GM18507 (cell line): ENCODE data around the gene IFNA5.
A peak's percentile ranks its signal among the peaks of the same experiment; 100 is the strongest.

ENCODE experiments used
- DNase-seq: peaks from one replicate; pipeline ENCODE4 v3.0.0; 2011; ENCODE audit warnings: low read depth; ENCODE audit not compliant: insufficient read length; ENCODE audit errors: extremely low spot score
- FAIRE-seq: peaks from 2 replicates; lab custom pipeline; 2011; peaks lifted over from hg19 to GRCh38; lab: Jason Lieb, UNC

Gene IFNA5

GRCh38 chr9:21295992-21296391, 9.1 kb downstream of the IFNA5 start:
- no peak for FAIRE-seq
- no peak for DNase-seq

GRCh38 chr9:21294904-21295538, 10.1 kb downstream of the IFNA5 start:
- FAIRE-seq (peak; percentile 88), DNase-seq (peak; percentile 8)

GRCh38 chr9:21294364-21294774, 10.7 kb downstream of the IFNA5 start:
- FAIRE-seq (peak; percentile 67), DNase-seq (no peak)

GRCh38 chr9:21289848-21290247, 15.3 kb downstream of the IFNA5 start:
- no peak for DNase-seq
- FAIRE-seq = no peak

GRCh38 chr9:21287280-21287679, 17.8 kb downstream of the IFNA5 start:
- no peak for DNase-seq
- no peak for FAIRE-seq

- DNase-seq (no peak), FAIRE-seq (no peak)
These were observed 18.5 kb downstream of the IFNA5 start for GRCh38 chr9:21286659-21287058.

GRCh38 chr9:21286099-21286498, 19.0 kb downstream of the IFNA5 start:
- no peak for FAIRE-seq
- no peak for DNase-seq

- DNase-seq (no peak), FAIRE-seq (no peak)
These were observed 23.8 kb downstream of the IFNA5 start for GRCh38 chr9:21281275-21281674.

- DNase-seq (no peak), FAIRE-seq (peak; percentile 44)
These were observed 36.8 kb downstream of the IFNA5 start for GRCh38 chr9:21268347-21268657.

- peak; percentile 75 for FAIRE-seq
- DNase-seq = no peak
These were observed 37.4 kb downstream of the IFNA5 start for GRCh38 chr9:21267485-21268346.

GRCh38 chr9:21266733-21267484, 38.2 kb downstream of the IFNA5 start:
- peak; percentile 93 for FAIRE-seq

GRCh38 chr9:21265421-21266189, 39.5 kb downstream of the IFNA5 start:
- no peak for DNase-seq

More at GRCh38 chr9:21266733-21267484, 38.2 kb downstream of the IFNA5 start:
- no peak for DNase-seq

GRCh38 chr9:21255538-21256212, 49.4 kb downstream of the IFNA5 start:
- DNase-seq (no peak), FAIRE-seq (peak; percentile 84)

More at GRCh38 chr9:21265421-21266189, 39.5 kb downstream of the IFNA5 start:
- FAIRE-seq = peak; percentile 71
